Common myeloid progenitor, CD34-positive (primary cell): ENCODE measurements around the gene SOX4.
A peak's percentile ranks its signal among the peaks of the same experiment; 100 is the strongest.

ENCODE experiments used
- CTCF ChIA-PET: fragments of 350-600 bp; sonication (Branson Sonifier 250); formaldehyde crosslinking; loops from one replicate; lab custom pipeline; 2021; ENCODE audit warnings: antibody characterized with exemption; lab: Charles Lee
- POLR2A ChIA-PET: fragments of 350-600 bp; sonication (Branson Sonifier 250); formaldehyde crosslinking; loops from one replicate; lab custom pipeline; 2021; ENCODE audit warnings: antibody characterized with exemption; lab: Charles Lee
- DNase-seq, 3 donors: peaks; one replicate each; pipeline versions ENCODE4 v3.0.0 to v3.0.0-alpha.2; 2013
- H3K27ac ChIP-seq, 2 experiments: 1 replicate in 1 of 2; 2 replicates in 1 of 2; pipeline ENCODE4 v1.7.0; 2013; ENCODE audit warnings: inconsistent platforms in 2 of 2, low read length in 2 of 2, mild to moderate bottlenecking in 2 of 2, low read depth in 1 of 2, moderate library complexity in 1 of 2; ENCODE audit not compliant: severe bottlenecking in 2 of 2, insufficient read depth in 1 of 2, poor library complexity in 1 of 2
- H3K27me3 ChIP-seq, 5 experiments: replicated peaks in 2 of 5; 1 replicate in 3 of 5; 2 replicates in 2 of 5; pipeline versions ENCODE4 v1.6.1 to v1.7.0; 2013; ENCODE audit warnings: low read length in 4 of 5, mild to moderate bottlenecking in 2 of 5, moderate library complexity in 2 of 5, inconsistent platforms in 1 of 5; ENCODE audit not compliant: insufficient read depth in 5 of 5, control insufficient read depth in 4 of 5
- H3K36me3 ChIP-seq, 4 experiments: 1 replicate in 2 of 4; 2 replicates in 2 of 4; pipeline versions ENCODE4 v1.6.1 to v1.7.0; 2013; ENCODE audit warnings: low read length in 3 of 4, control low read depth in 1 of 4, mild to moderate bottlenecking in 1 of 4; ENCODE audit not compliant: control insufficient read depth in 4 of 4, insufficient read depth in 4 of 4
- H3K4me1 ChIP-seq, 4 experiments: 1 replicate in 3 of 4; 2 replicates in 1 of 4; pipeline versions ENCODE4 v1.6.1 to v1.7.1; 2013; ENCODE audit warnings: low read length in 3 of 4, mild to moderate bottlenecking in 3 of 4, control low read depth in 1 of 4, inconsistent platforms in 1 of 4, moderate library complexity in 1 of 4; ENCODE audit not compliant: control insufficient read depth in 4 of 4, insufficient read depth in 4 of 4; ENCODE audit errors: control extremely low read depth in 1 of 4
- H3K4me3 ChIP-seq, 7 experiments: 1 replicate in 4 of 7; 2 replicates in 3 of 7; pipeline versions ENCODE4 v1.5.1 to v1.7.0; 2013; ENCODE audit warnings: mild to moderate bottlenecking in 7 of 7, low read length in 6 of 7, moderate library complexity in 6 of 7, inconsistent platforms in 2 of 7, low read depth in 2 of 7, control low read depth in 1 of 7; ENCODE audit not compliant: insufficient read depth in 4 of 7, control insufficient read depth in 1 of 7; ENCODE audit errors: extremely low read depth in 1 of 7
- H3K9me3 ChIP-seq, 5 experiments: 1 replicate in 4 of 5; 2 replicates in 1 of 5; pipeline versions ENCODE4 v1.6.1 to v1.7.1; 2013; ENCODE audit warnings: low read length in 4 of 5, mild to moderate bottlenecking in 2 of 5, inconsistent platforms in 1 of 5, low read depth in 1 of 5, moderate library complexity in 1 of 5; ENCODE audit not compliant: control insufficient read depth in 4 of 5, insufficient read depth in 2 of 5; ENCODE audit errors: control extremely low read depth in 1 of 5
- WGBS: methylation state at CpG from one replicate; pipeline ENCODE4 v1.1.5; 2013; ENCODE audit not compliant: insufficient coverage; 5-methylcytosine and 5-hydroxymethylcytosine counted together

Gene SOX4

GRCh38 chr6:21560249-21560648, 33.3 kb upstream of the SOX4 start:
- POLR2A ChIA-PET: no interaction called here
- 100% methylated on average over 2 of the region's 2 CpGs for WGBS
- no peaks in the 10 kb centered on the region for H3K4me1 ChIP-seq
- H3K36me3 ChIP-seq: no peaks in the 10 kb centered on the region
- no peak overlapping the region for H3K4me3 ChIP-seq
- DNase-seq: no peak
- CTCF ChIA-PET: interaction anchor here (1.8 kb wide), 1 partner anchor 28 kb away, joined by 5 read pairs; no protein-coding TSS in a partner anchor
- no peaks in the 10 kb centered on the region for H3K27me3 ChIP-seq
- H3K27ac ChIP-seq: no peak overlapping the region
- H3K9me3 ChIP-seq: no peaks in the 10 kb centered on the region

- H3K9me3 ChIP-seq: peaks cover 0 to 14% (median 2%) of the 10 kb centered on the region in 5 experiments
- no CpG with 5 or more reads among the region's 1 CpG for WGBS
- no peaks in the 10 kb centered on the region for H3K4me1 ChIP-seq
- H3K27ac ChIP-seq: no peak overlapping the region
- DNase-seq: no peak
- ChIA-PET CTCF (no interaction called here), POLR2A (no interaction called here)
- no peak overlapping the region for H3K4me3 ChIP-seq
- H3K36me3 ChIP-seq: no peaks in the 10 kb centered on the region
- H3K27me3 ChIP-seq: no peaks in the 10 kb centered on the region
Observed at GRCh38 chr6:21565431-21565830, 28.1 kb upstream of the SOX4 start.

GRCh38 chr6:21578523-21578922, 15.0 kb upstream of the SOX4 start:
- H3K4me1 ChIP-seq: no peaks in the 10 kb centered on the region
- H3K36me3 ChIP-seq: no peaks in the 10 kb centered on the region
- no peak overlapping the region for H3K27ac ChIP-seq
- POLR2A ChIA-PET: no interaction called here
- no peak overlapping the region for H3K4me3 ChIP-seq
- no peaks in the 10 kb centered on the region for H3K27me3 ChIP-seq
- CTCF ChIA-PET: no interaction called here
- no peak for DNase-seq
- peaks cover 0 to 18% (median 6%) of the 10 kb centered on the region in 5 experiments for H3K9me3 ChIP-seq

- DNase-seq: no peak
- no peak overlapping the region for H3K27ac ChIP-seq
- no peaks in the 10 kb centered on the region for H3K27me3 ChIP-seq
- H3K9me3 ChIP-seq: peaks cover 0 to 18% (median 6%) of the 10 kb centered on the region in 5 experiments
- H3K4me3 ChIP-seq: no peak overlapping the region
- POLR2A ChIA-PET: no interaction called here
- no peaks in the 10 kb centered on the region for H3K36me3 ChIP-seq
- CTCF ChIA-PET: no interaction called here
- peaks cover 0 to 12% (median 6%) of the 10 kb centered on the region in 4 experiments for H3K4me1 ChIP-seq
Observed at GRCh38 chr6:21582651-21583050, 10.9 kb upstream of the SOX4 start.

DNA sequence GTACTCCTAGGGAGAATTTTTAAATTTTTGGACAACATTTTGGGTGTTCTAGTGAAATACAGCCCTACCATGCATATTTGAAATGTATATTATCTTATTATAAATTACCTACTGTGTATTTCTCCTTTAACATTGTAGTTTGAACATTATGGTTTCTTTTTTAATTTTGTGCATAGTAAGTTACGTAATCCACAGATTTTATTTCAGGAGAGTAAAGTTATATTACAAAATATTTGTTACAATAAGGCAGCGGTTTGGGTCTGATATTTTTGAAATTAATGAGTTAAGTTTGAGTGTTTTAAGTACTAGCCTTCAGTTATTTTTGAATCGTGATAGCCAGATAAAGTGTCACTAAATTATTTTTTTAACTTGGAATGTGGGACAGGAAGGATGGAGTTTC, 7.3 kb upstream of the SOX4 start:
- H3K9me3 ChIP-seq: peaks cover 0 to 8% (median 0%) of the 10 kb centered on the region in 5 experiments
- peaks cover 0 to 24% (median 15%) of the 10 kb centered on the region in 4 experiments for H3K4me1 ChIP-seq
- no peak for DNase-seq
- no peaks in the 10 kb centered on the region for H3K36me3 ChIP-seq
- peak overlapping the region in 5 of 7 experiments; percentile 82 to 99 (median 93) for H3K4me3 ChIP-seq
- CTCF ChIA-PET: interaction anchor here (5.9 kb wide), 1 partner anchor 1022 kb away, joined by 61 read pairs; no protein-coding TSS in a partner anchor
- no CpG with 5 or more reads among the region's 3 CpGs for WGBS
- H3K27me3 ChIP-seq: no peaks in the 10 kb centered on the region
- POLR2A ChIA-PET: no interaction called here
- no peak overlapping the region for H3K27ac ChIP-seq

- ChIA-PET POLR2A (no interaction called here), CTCF (interaction anchor here (5.9 kb wide), 1 partner anchor 1022 kb away, joined by 61 read pairs; no protein-coding TSS in a partner anchor)
- Histone ChIP-seq H3K27ac (peak overlapping the region; percentile 46 to 83), H3K36me3 (no peaks in the 10 kb centered on the region), H3K9me3 (peaks cover 0 to 8% (median 0%) of the 10 kb centered on the region in 5 experiments), H3K27me3 (no peaks in the 10 kb centered on the region), H3K4me3 (peak overlapping the region; percentile 76 to 99 (median 93)), H3K4me1 (peaks cover 0 to 24% (median 15%) of the 10 kb centered on the region in 4 experiments)
- WGBS: 1% methylated on average over 12 of the region's 15 CpGs
- DNase-seq: no peak
Observed at GRCh38 chr6:21586740-21587178, 6.8 kb upstream of the SOX4 start.

- Histone ChIP-seq H3K27ac (peak overlapping the region; percentile 46 to 83), H3K9me3 (peaks cover 0 to 4% (median 0%) of the 10 kb centered on the region in 5 experiments), H3K27me3 (no peaks in the 10 kb centered on the region), H3K4me3 (peak overlapping the region; percentile 76 to 99 (median 93)), H3K36me3 (no peaks in the 10 kb centered on the region), H3K4me1 (peaks cover 0 to 25% (median 15%) of the 10 kb centered on the region in 4 experiments)
- DNase-seq: peak; percentile 86 to 94 (median 93)
- ChIA-PET CTCF (interaction anchor here (0.6 to 5.9 kb wide), 8 partner anchors 27 to 1032 kb away, joined by 3 to 61 read pairs (median 3); no protein-coding TSS in a partner anchor), POLR2A (interaction anchor here (1.1 to 1.6 kb wide), 3 partner anchors 74 to 1022 kb away, joined by 3 to 6 read pairs (median 4); no protein-coding TSS in a partner anchor)
- WGBS: under 1% methylated on average over 50 of the region's 54 CpGs
Observed at GRCh38 chr6:21587179-21587960, 6.2 kb upstream of the SOX4 start.
